HG03520 (cell line): Measurements from ENCODE around the gene HNRNPCL2.
"Not testable (repeated sequence)": the region's sequence is repeated elsewhere in the genome, so short reads cannot be mapped to it uniquely, and the experiment has no call there.

ENCODE experiments used
- ATAC-seq: cut with Tn5 transposase; IDR thresholded peaks from one replicate; pipeline ENCODE4 v1.9.1; 2021; ENCODE audit warnings: mild to moderate bottlenecking, moderate library complexity; ENCODE audit not compliant: unreplicated experiment

HNRNPCL2 gene

GRCh38 chr1:13116754-13117153 lies at the start of gene HNRNPCL2:
Gene HNRNPCL2 (minus strand): TSS chr1:13116854. CDS start chr1:13116400, 454 bp downstream.
- ATAC-seq = not testable (repeated sequence)

- ATAC-seq = not testable (repeated sequence)
Observed at GRCh38 chr1:13165531-13165930, 48.9 kb upstream of the HNRNPCL2 start, which contains the start of gene HNRNPCL4. Gene HNRNPCL4 (minus strand): TSS chr1:13165631. CDS start chr1:13165467, 164 bp downstream.

GRCh38 chr1:13155909-13156308 lies 39.3 kb upstream of the HNRNPCL2 start, which contains the start of gene PRAMEF26:
Gene PRAMEF26 (minus strand): TSS chr1:13156009. CDS start chr1:13153095, 2,914 bp downstream.
- ATAC-seq = not testable (repeated sequence)

GRCh38 chr1:13070474-13070873 lies 46.2 kb downstream of the HNRNPCL2 start, which contains the start of gene PRAMEF25:
Gene PRAMEF25 (plus strand): TSS chr1:13070774. CDS start chr1:13073694, 2,920 bp downstream.
- ATAC-seq = not testable (repeated sequence)
